Cardiac fibroblast (primary cell): ENCODE data around the gene NMD3.
"Not testable (repeated sequence)": the region's sequence is repeated elsewhere in the genome, so short reads cannot be mapped to it uniquely, and the experiment has no call there.

ENCODE experiments used
- DNase-seq, 2 donors: peaks; one replicate each; pipeline versions ENCODE4 v3.0.0 to v3.0.0-alpha.2; 2010; ENCODE audit warnings: low read depth in 2 of 2
- H3K4me3 ChIP-seq, 2 donors: replicated peaks in 1 of 2; 1 replicate in 1 of 2; 2 replicates in 1 of 2; pipeline ENCODE4 v1.5.1; 2011; ENCODE audit warnings: low read depth in 2 of 2, low read length in 2 of 2, mild to moderate bottlenecking in 2 of 2, moderate library complexity in 1 of 2
- CTCF ChIP-seq: IDR thresholded peaks from one replicate; pipeline ENCODE4 v1.5.1; 2011; ENCODE audit warnings: low read depth, mild to moderate bottlenecking, low read length, inconsistent platforms

The NMD3 gene

GRCh38 chr3:161220850-161221753, at the start of gene NMD3:
TSS of gene NMD3 (plus strand) at chr3:161221311. CDS start at chr3:161222014, 703 bp downstream.
- no peak for TF ChIP-seq CTCF
- peak; percentile 96 to 97 for DNase-seq

GRCh38 chr3:161171639-161172552, 49.2 kb upstream of the NMD3 start:
- DNase-seq: peak; percentile 39 to 47
- H3K4me3 ChIP-seq: no peak overlapping the region
- TF ChIP-seq CTCF: peak; percentile 40

More at GRCh38 chr3:161220850-161221753, at the start of gene NMD3:
- peak within 1 kb of the TSS; percentile 93 to 95 for H3K4me3 ChIP-seq

DNA sequence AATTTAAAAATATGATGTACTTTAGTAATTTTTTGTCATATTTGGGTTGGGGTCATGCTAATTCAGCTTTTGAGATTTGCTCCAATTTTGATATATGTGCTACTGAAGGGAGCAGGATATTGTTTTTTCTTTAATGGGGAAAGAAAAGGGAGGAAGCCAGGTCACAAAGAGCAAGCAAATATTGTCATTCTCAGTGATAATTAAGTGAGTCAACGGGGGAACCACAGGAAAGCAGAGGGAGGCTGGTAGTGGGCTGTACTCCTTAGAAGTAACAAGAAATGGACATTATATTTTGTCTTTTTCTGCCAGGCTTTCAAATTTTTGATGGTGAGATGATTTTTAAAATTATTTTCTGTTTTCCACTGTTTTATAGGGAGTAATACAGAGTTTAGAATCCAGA, 45.6 kb upstream of the NMD3 start:
- H3K4me3 ChIP-seq: no peak overlapping the region
- DNase-seq: no peak
- TF ChIP-seq CTCF: no peak

GRCh38 chr3:161177991-161178390, 43.1 kb upstream of the NMD3 start:
- no peak for DNase-seq
- H3K4me3 ChIP-seq: no peak overlapping the region
- TF ChIP-seq CTCF: no peak

- not testable (repeated sequence) for H3K4me3 ChIP-seq
- DNase-seq: peak; percentile 38 to 59
These were observed 39.7 kb upstream of the NMD3 start for GRCh38 chr3:161181371-161181770.

- H3K4me3 ChIP-seq: no peak overlapping the region
- no peak for TF ChIP-seq CTCF
- DNase-seq: no peak
These were observed 34.1 kb upstream of the NMD3 start for GRCh38 chr3:161187046-161187445.
